Common myeloid progenitor, CD34-positive (primary cell): Measurements from ENCODE around the gene PLEKHG4. TPM values are rescaled to one million over a fixed set of nuclear protein-coding genes. Genes with fewer than 3 reads are reported as not detected.

Experiments
- CTCF ChIA-PET: fragments of 350-600 bp; sonication (Branson Sonifier 250); formaldehyde crosslinking; loops from one replicate; lab custom pipeline; 2021; ENCODE audit warnings: antibody characterized with exemption; lab: Charles Lee
- POLR2A ChIA-PET: fragments of 350-600 bp; sonication (Branson Sonifier 250); formaldehyde crosslinking; loops from one replicate; lab custom pipeline; 2021; ENCODE audit warnings: antibody characterized with exemption; lab: Charles Lee
- DNase-seq, 3 donors: peaks; one replicate each; pipeline versions ENCODE4 v3.0.0 to v3.0.0-alpha.2; 2013
- H3K27ac ChIP-seq, 2 experiments: 1 replicate in 1 of 2; 2 replicates in 1 of 2; pipeline ENCODE4 v1.7.0; 2013; ENCODE audit warnings: inconsistent platforms in 2 of 2, low read length in 2 of 2, mild to moderate bottlenecking in 2 of 2, low read depth in 1 of 2, moderate library complexity in 1 of 2; ENCODE audit not compliant: severe bottlenecking in 2 of 2, insufficient read depth in 1 of 2, poor library complexity in 1 of 2
- H3K27me3 ChIP-seq, 5 experiments: replicated peaks in 2 of 5; 1 replicate in 3 of 5; 2 replicates in 2 of 5; pipeline versions ENCODE4 v1.6.1 to v1.7.0; 2013; ENCODE audit warnings: low read length in 4 of 5, mild to moderate bottlenecking in 2 of 5, moderate library complexity in 2 of 5, inconsistent platforms in 1 of 5; ENCODE audit not compliant: insufficient read depth in 5 of 5, control insufficient read depth in 4 of 5
- H3K36me3 ChIP-seq, 4 experiments: 1 replicate in 2 of 4; 2 replicates in 2 of 4; pipeline versions ENCODE4 v1.6.1 to v1.7.0; 2013; ENCODE audit warnings: low read length in 3 of 4, control low read depth in 1 of 4, mild to moderate bottlenecking in 1 of 4; ENCODE audit not compliant: control insufficient read depth in 4 of 4, insufficient read depth in 4 of 4
- H3K4me1 ChIP-seq, 4 experiments: 1 replicate in 3 of 4; 2 replicates in 1 of 4; pipeline versions ENCODE4 v1.6.1 to v1.7.1; 2013; ENCODE audit warnings: low read length in 3 of 4, mild to moderate bottlenecking in 3 of 4, control low read depth in 1 of 4, inconsistent platforms in 1 of 4, moderate library complexity in 1 of 4; ENCODE audit not compliant: control insufficient read depth in 4 of 4, insufficient read depth in 4 of 4; ENCODE audit errors: control extremely low read depth in 1 of 4
- H3K4me3 ChIP-seq, 7 experiments: 1 replicate in 4 of 7; 2 replicates in 3 of 7; pipeline versions ENCODE4 v1.5.1 to v1.7.0; 2013; ENCODE audit warnings: mild to moderate bottlenecking in 7 of 7, low read length in 6 of 7, moderate library complexity in 6 of 7, inconsistent platforms in 2 of 7, low read depth in 2 of 7, control low read depth in 1 of 7; ENCODE audit not compliant: insufficient read depth in 4 of 7, control insufficient read depth in 1 of 7; ENCODE audit errors: extremely low read depth in 1 of 7
- H3K9me3 ChIP-seq, 5 experiments: 1 replicate in 4 of 5; 2 replicates in 1 of 5; pipeline versions ENCODE4 v1.6.1 to v1.7.1; 2013; ENCODE audit warnings: low read length in 4 of 5, mild to moderate bottlenecking in 2 of 5, inconsistent platforms in 1 of 5, low read depth in 1 of 5, moderate library complexity in 1 of 5; ENCODE audit not compliant: control insufficient read depth in 4 of 5, insufficient read depth in 2 of 5; ENCODE audit errors: control extremely low read depth in 1 of 5
- WGBS: methylation state at CpG from one replicate; pipeline ENCODE4 v1.1.5; 2013; ENCODE audit not compliant: insufficient coverage; 5-methylcytosine and 5-hydroxymethylcytosine counted together
- polyA plus RNA-seq: library from polyadenylated mRNA; unstranded; fragments of 120-200 nt; gene quantifications from one replicate; pipeline ENCODE4 v1.2.1, GENCODE V29; 2013

The PLEKHG4 gene
- 15.0 TPM for polyA plus RNA-seq

GRCh38 chr16:67279296-67280089 is at the start of gene PLEKHG4:
PLEKHG4 (plus strand) TSS chr16:67279532; CDS start chr16:67280045, 513 bp downstream.
- CTCF ChIA-PET, result interaction anchor here (0.9 to 2.3 kb wide), 12 partner anchors 9 to 191 kb away, joined by 3 to 9 read pairs (median 4); no protein-coding TSS in a partner anchor
- Histone ChIP-seq H3K27ac (peak within 1 kb of the TSS in 1 of 2 experiments; percentile 39), H3K9me3 (no peaks in the 10 kb centered on the region), H3K27me3 (no peaks in the 10 kb centered on the region), H3K36me3 (peaks cover 3 to 16% (median 7%) of the 10 kb centered on the region in 4 experiments), H3K4me1 (peaks cover 0 to 21% (median 20%) of the 10 kb centered on the region in 4 experiments), H3K4me3 (peak within 1 kb of the TSS; percentile 25 to 76 (median 63))
- peak; percentile 79 to 87 (median 87) for DNase-seq
- POLR2A ChIA-PET, result interaction anchor here (0.7 kb wide), 1 partner anchor 35 kb away, joined by 4 read pairs; no protein-coding TSS in a partner anchor
- 30% methylated on average over 69 of the region's 83 CpGs for WGBS

- no peak for DNase-seq
- Histone ChIP-seq H3K4me1 (peaks cover 7 to 27% (median 20%) of the 10 kb centered on the region in 4 experiments), H3K4me3 (no peak overlapping the region), H3K9me3 (no peaks in the 10 kb centered on the region), H3K27ac (no peak overlapping the region), H3K36me3 (peaks cover 3 to 62% (median 52%) of the 10 kb centered on the region in 4 experiments), H3K27me3 (no peaks in the 10 kb centered on the region)
- CTCF ChIA-PET, result interaction anchor here (1.0 to 10.7 kb wide), 4 partner anchors 8 to 45 kb away, joined by 3 to 108 read pairs (median 3); partner anchors contain the start of genes EXOC3L1, FHOD1 and SLC9A5
- WGBS, result 95% methylated on average over 30 of the region's 32 CpGs
- POLR2A ChIA-PET, result interaction anchor here (0.7 to 1.5 kb wide), 4 partner anchors 14 to 21 kb away, joined by 3 to 7 read pairs (median 4); no protein-coding TSS in a partner anchor
Observed at GRCh38 chr16:67229906-67230808, 49.2 kb upstream of the PLEKHG4 start.

GRCh38 chr16:67230809-67231660 is 48.3 kb upstream of the PLEKHG4 start:
- no peak for DNase-seq
- Histone ChIP-seq H3K27me3 (no peaks in the 10 kb centered on the region), H3K4me1 (peaks cover 7 to 19% (median 14%) of the 10 kb centered on the region in 4 experiments), H3K4me3 (no peak overlapping the region), H3K27ac (no peak overlapping the region), H3K36me3 (peaks cover 6 to 69% (median 59%) of the 10 kb centered on the region in 4 experiments), H3K9me3 (no peaks in the 10 kb centered on the region)
- WGBS, result 96% methylated on average over 10 of the region's 12 CpGs
- ChIA-PET POLR2A (interaction anchor here (1.5 kb wide), 1 partner anchor 13 kb away, joined by 7 read pairs; no protein-coding TSS in a partner anchor), CTCF (interaction anchor here (1.0 to 10.7 kb wide), 3 partner anchors 9 to 46 kb away, joined by 3 to 108 read pairs (median 5); partner anchors contain the start of genes FHOD1 and SLC9A5)

GRCh38 chr16:67233596-67233995 is 45.7 kb upstream of the PLEKHG4 start:
- DNase-seq, result no peak
- WGBS, result 100% methylated on average over 4 of the region's 7 CpGs
- H3K27ac ChIP-seq, result no peak overlapping the region
- ChIA-PET CTCF (interaction anchor here (0.9 to 10.7 kb wide), 3 partner anchors 13 to 33 kb away, joined by 3 to 108 read pairs (median 4); partner anchors contain the start of genes FHOD1 and SLC9A5), POLR2A (interaction anchor here (2.4 kb wide), 1 partner anchor 12 kb away, joined by 12 read pairs; no protein-coding TSS in a partner anchor)
- H3K9me3 ChIP-seq, result no peaks in the 10 kb centered on the region
- no peaks in the 10 kb centered on the region for H3K27me3 ChIP-seq
- peaks cover 13 to 88% (median 73%) of the 10 kb centered on the region in 4 experiments for H3K36me3 ChIP-seq
- H3K4me3 ChIP-seq, result no peak overlapping the region
- H3K4me1 ChIP-seq, result no peaks in the 10 kb centered on the region

- POLR2A ChIA-PET, result interaction anchor here (1.5 to 2.4 kb wide), 2 partner anchors 11 to 13 kb away, joined by 3 to 12 read pairs; partner anchors contain the start of gene FHOD1
Observed at GRCh38 chr16:67234180-67234597, 45.1 kb upstream of the PLEKHG4 start.

More at GRCh38 chr16:67234180-67234597, 45.1 kb upstream of the PLEKHG4 start:
- Histone ChIP-seq H3K36me3 (peaks cover 13 to 88% (median 70%) of the 10 kb centered on the region in 4 experiments), H3K4me3 (no peak overlapping the region), H3K27ac (no peak overlapping the region), H3K27me3 (no peaks in the 10 kb centered on the region), H3K4me1 (no peaks in the 10 kb centered on the region), H3K9me3 (no peaks in the 10 kb centered on the region)
- CTCF ChIA-PET, result interaction anchor here (0.9 to 10.7 kb wide), 2 partner anchors 12 to 32 kb away, joined by 3 to 108 read pairs; partner anchors contain the start of genes FHOD1 and SLC9A5
- DNase-seq, result no peak
- WGBS, result 97% methylated on average over 9 of the region's 10 CpGs
